ENCODE results near the gene CBL. TPM values are rescaled to one million over a fixed set of nuclear protein-coding genes. Genes with fewer than 3 reads are reported as not detected.

CBL gene
- total and polyA plus RNA-seq, 10 of the 15 experiments (the other 5 are each of a cell fraction or from before 2014, with no cell fraction given): 3.9 to 27.1 (median 9.5) TPM

DNA sequence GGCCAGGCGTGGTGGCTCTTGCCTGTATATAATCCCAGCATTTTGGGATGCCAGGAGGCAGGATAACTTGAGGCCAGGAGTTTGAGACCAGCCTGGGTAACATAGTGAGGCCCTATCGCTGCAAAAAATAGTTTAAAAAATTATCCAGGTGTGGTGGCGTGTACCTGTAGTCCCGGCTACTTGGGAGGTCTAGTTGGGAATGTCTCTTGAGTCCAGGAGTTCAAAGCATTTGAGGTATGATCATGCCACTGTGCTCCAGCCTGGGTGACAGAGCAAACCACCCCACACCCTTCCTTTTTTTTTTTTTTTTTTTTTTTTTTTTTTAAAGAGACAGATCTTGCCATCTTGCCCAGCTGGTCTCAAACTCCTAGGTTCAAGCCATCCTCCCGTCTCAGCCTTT, 16.8 kb downstream of the CBL start:
- Histone ChIP-seq H3K9ac (ENCODE audit: control insufficient read depth, insufficient read depth, low read length) (no peak overlapping the region), H3K27ac (ENCODE audit: control insufficient read depth, insufficient read depth) (no peak overlapping the region), H3K4me2 (ENCODE audit: control insufficient read depth, insufficient read depth) (no peak overlapping the region), H3K4me3 (no peak overlapping the region), H3K36me3 (ENCODE audit: control insufficient read depth in 2 of 2, insufficient read depth in 2 of 2, low read length in 1 of 2) (no peaks in the 10 kb centered on the region), H3K9me3 (replicated peaks; ENCODE audit: control insufficient read depth, insufficient read depth, low read length) (no peaks in the 10 kb centered on the region), H3K4me1 (ENCODE audit: control insufficient read depth, insufficient read depth, low read length) (peaks cover 3% of the 10 kb centered on the region), H2AFZ (ENCODE audit: control insufficient read depth, low read depth, low read length) (no peak overlapping the region), H4K20me1 (ENCODE audit: control insufficient read depth, insufficient read depth) (no peaks in the 10 kb centered on the region), H3K79me2 (ENCODE audit: control insufficient read depth, insufficient read depth, low read length) (peaks cover 56% of the 10 kb centered on the region), H3K27me3 (replicated peaks in 1 of 2; ENCODE audit: control insufficient read depth in 2 of 2, insufficient read depth in 2 of 2, low read length in 1 of 2) (no peaks in the 10 kb centered on the region)
- FAIRE-seq: no peak
- POLR2A ChIA-PET: interaction anchor here (1.1 kb wide), 1 partner anchor 12 kb away, joined by 3 read pairs; no protein-coding TSS in a partner anchor
- SMC1A ChIA-PET (ENCODE audit: uncharacterized antibody, unreplicated experiment): interaction anchor here (1.4 to 1.6 kb wide), 2 partner anchors 11 to 36 kb away, joined by 4 to 6 read pairs; no protein-coding TSS in a partner anchor
- BruUV-seq (replicated peaks): no TSS peak
- intact Hi-C loops (cut with micrococcal nuclease; ENCODE audit: unreplicated experiment): no loop called here
- in situ Hi-C loops (cut with MboI): no loop called here
- CTCF ChIA-PET: interaction anchor here (1.1 to 1.6 kb wide), 4 partner anchors 10 to 251 kb away, joined by 3 to 5 read pairs (median 3); no protein-coding TSS in a partner anchor
- TF ChIP-seq POLR2AphosphoS2 (IDR thresholded peaks at IDR 0.05; ENCODE audit: low read depth, low read length) (no peak), KDM1A (IDR thresholded peaks at IDR 0.05; ENCODE audit: borderline replicate concordance) (no peak), ZNF274 (IDR thresholded peaks at IDR 0.05; ENCODE audit: insufficient read depth, insufficient read length) (no peak), ESRRA (IDR thresholded peaks at IDR 0.05; ENCODE audit: low read length) (no peak), ZNF622 (IDR thresholded peaks at IDR 0.05) (no peak), PML (IDR thresholded peaks at IDR 0.05; ENCODE audit: low read length) (no peak), CREM (IDR thresholded peaks at IDR 0.05; ENCODE audit: low read depth) (no peak), MYB (IDR thresholded peaks at IDR 0.05; ENCODE audit: borderline replicate concordance, low read depth, low read length) (no peak), TCF7 (IDR thresholded peaks at IDR 0.05; ENCODE audit: borderline replicate concordance) (no peak), SMARCA5 (IDR thresholded peaks at IDR 0.05) (no peak), SMAD1 (IDR thresholded peaks at IDR 0.05; ENCODE audit: low read depth, partially characterized antibody) (no peak), CHD4 (IDR thresholded peaks at IDR 0.05) (no peak), FOXK2 (IDR thresholded peaks at IDR 0.05) (no peak), JUNB (IDR thresholded peaks at IDR 0.05) (no peak)
- no peak for ATAC-seq
- WGBS (ENCODE audit: insufficient coverage, insufficient replicate concordance, low lambda C conversion rate, missing lambda C conversion rate): 97% methylated on average over 5 of the region's 5 CpGs
- RAD21 ChIA-PET (ENCODE audit: unreplicated experiment): interaction anchor here (0.6 kb wide), 2 partner anchors 14 to 115 kb away, joined by 3 to 4 read pairs; no protein-coding TSS in a partner anchor
- DNase-seq (ENCODE audit: low read depth, low spot score): no peak

Data from GM12878 (cell line).